ENCODE results near the gene ELOB. TPM values are rescaled to one million over a fixed set of nuclear protein-coding genes. Genes with fewer than 3 reads are reported as not detected.

The ELOB gene
- total and polyA plus RNA-seq, 8 donors = 133 to 224 (median 197) TPM

GRCh38 chr16:2761472-2761871, 15.6 kb downstream of the ELOB start:
- peaks cover 7 to 100% of the 10 kb centered on the region in 2 donors for H3K36me3 ChIP-seq
- no peak for DNase-seq
- peaks cover 2 to 7% of the 10 kb centered on the region in 2 donors for H3K4me1 ChIP-seq
- intact Hi-C loops (cut with DNase I) = no loop called here
- TF ChIP-seq CTCF (IDR thresholded peaks at IDR 0.05) = no peak
- ATAC-seq = no peak
- H3K27ac ChIP-seq = no peak overlapping the region
- no peaks in the 10 kb centered on the region for H3K9me3 ChIP-seq
- no peaks in the 10 kb centered on the region for H3K27me3 ChIP-seq
- H3K4me3 ChIP-seq = no peak overlapping the region

GRCh38 chr16:2757344-2757743, 19.7 kb downstream of the ELOB start:
- peaks cover 25 to 38% of the 10 kb centered on the region in 2 donors for H3K4me1 ChIP-seq
- no peaks in the 10 kb centered on the region for H3K9me3 ChIP-seq
- no peaks in the 10 kb centered on the region for H3K27me3 ChIP-seq
- no peak for ATAC-seq
- no peak overlapping the region for H3K27ac ChIP-seq
- H3K4me3 ChIP-seq = no peak overlapping the region
- intact Hi-C loops (cut with DNase I) = no loop called here
- peaks cover 0 to 64% of the 10 kb centered on the region in 2 donors for H3K36me3 ChIP-seq
- no peak for TF ChIP-seq CTCF (IDR thresholded peaks at IDR 0.05)
- no peak for DNase-seq

GRCh38 chr16:2756288-2757015, 20.6 kb downstream of the ELOB start:
- Histone ChIP-seq H3K36me3 (peaks cover 0 to 55% of the 10 kb centered on the region in 2 donors), H3K4me1 (peaks cover 31 to 44% of the 10 kb centered on the region in 2 donors), H3K9me3 (no peaks in the 10 kb centered on the region), H3K27me3 (no peaks in the 10 kb centered on the region), H3K27ac (no peak overlapping the region), H3K4me3 (no peak overlapping the region)
- no peak for TF ChIP-seq CTCF (IDR thresholded peaks at IDR 0.05)
- ATAC-seq = no peak
- DNase-seq = no peak
- intact Hi-C loops (cut with DNase I) = no loop called here

- H3K27me3 ChIP-seq = no peaks in the 10 kb centered on the region
- peaks cover 32 to 45% of the 10 kb centered on the region in 2 donors for H3K4me1 ChIP-seq
- TF ChIP-seq CTCF (IDR thresholded peaks at IDR 0.05) = no peak
- H3K9me3 ChIP-seq = no peaks in the 10 kb centered on the region
- H3K4me3 ChIP-seq = peak overlapping the region; percentile 87 to 99
- DNase-seq (no peak), ATAC-seq (no peak)
- intact Hi-C loops (cut with DNase I) = no loop called here
- no peak overlapping the region for H3K27ac ChIP-seq
- peaks cover 0 to 43% of the 10 kb centered on the region in 2 donors for H3K36me3 ChIP-seq
Observed at GRCh38 chr16:2755158-2755557, 21.9 kb downstream of the ELOB start.

GRCh38 chr16:2753733-2754020, 23.4 kb downstream of the ELOB start:
- ATAC-seq (peak; percentile 6), DNase-seq (peak in 1 of 4 donors; percentile 21)
- intact Hi-C loops (cut with DNase I) = no loop called here
- Histone ChIP-seq H3K4me1 (peaks cover 32 to 45% of the 10 kb centered on the region in 2 donors), H3K27me3 (no peaks in the 10 kb centered on the region), H3K4me3 (peak overlapping the region; percentile 87 to 99), H3K27ac (peak overlapping the region; percentile 100), H3K9me3 (no peaks in the 10 kb centered on the region), H3K36me3 (peaks cover 0 to 28% of the 10 kb centered on the region in 2 donors)
- no peak for TF ChIP-seq CTCF (IDR thresholded peaks at IDR 0.05)
